AG08395 (cell line): ENCODE results near the gene ELMO1.

Experiments used
- DNase-seq: peaks from one replicate; pipeline ENCODE4 v3.0.0; 2012; ENCODE audit warnings: mixed read lengths, low spot score

Gene ELMO1

DNA sequence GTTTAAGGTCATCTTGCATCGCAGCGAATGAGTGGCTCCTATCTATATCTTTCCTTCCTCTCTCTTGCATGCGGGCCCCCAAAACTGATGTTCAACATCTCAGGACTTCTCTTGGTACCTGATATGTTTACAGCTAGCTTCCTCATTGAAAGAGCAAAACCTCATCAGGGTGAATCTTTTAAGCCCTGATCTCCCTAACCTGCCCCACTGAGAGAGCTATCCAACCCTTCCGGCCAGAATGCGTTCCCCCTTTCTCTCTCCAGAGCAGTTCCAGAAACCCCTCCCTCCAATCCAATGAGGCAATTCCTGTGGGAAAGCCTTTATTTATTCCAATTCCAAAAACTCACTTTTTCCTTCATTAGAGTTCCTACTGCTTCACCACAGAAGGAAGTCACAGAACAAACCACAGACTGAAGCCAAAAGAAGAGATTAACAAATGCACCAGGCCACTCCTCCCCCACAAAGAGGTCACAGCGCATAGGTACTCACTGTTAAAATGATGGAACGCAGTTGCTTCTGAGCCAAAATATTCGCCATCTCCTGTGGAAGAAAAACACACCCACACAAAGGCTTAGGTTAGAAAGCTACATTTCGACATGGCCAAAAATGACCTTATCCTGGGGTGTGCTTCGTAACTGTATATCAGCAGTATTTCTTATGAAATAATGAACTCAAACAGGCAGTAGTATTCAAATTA, 232.4 kb downstream of the ELMO1 start:
- no peak for DNase-seq

DNA sequence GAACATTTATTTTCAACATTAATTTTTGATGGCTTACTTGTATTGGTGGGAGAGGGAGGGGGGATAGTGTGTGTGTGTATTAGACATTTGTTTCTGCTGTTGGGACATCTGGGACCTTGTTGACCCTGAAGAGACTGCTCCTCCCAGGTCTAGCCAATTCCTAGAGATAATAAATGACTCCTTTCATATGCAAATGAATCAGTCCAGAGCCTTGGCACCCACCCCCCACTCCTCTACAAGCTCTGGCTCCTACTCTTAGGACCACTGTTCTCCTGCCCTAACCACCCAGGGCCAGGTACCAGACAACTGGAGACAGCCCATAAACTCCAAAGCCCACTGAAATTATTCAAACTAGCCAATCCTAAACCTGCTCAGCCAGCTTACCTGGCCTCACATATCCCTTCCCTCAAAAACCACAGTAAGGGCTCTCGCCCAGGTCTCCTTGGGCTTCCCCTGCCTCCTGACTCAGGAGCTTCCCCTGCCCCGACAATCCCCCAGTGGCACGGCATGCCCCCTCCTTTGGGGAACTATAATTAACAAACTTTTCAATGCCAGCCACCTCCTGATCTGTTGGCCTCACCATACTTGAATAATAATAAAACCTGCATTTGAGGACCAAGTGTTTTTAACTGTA, 233.3 kb downstream of the ELMO1 start:
- no peak for DNase-seq

DNA sequence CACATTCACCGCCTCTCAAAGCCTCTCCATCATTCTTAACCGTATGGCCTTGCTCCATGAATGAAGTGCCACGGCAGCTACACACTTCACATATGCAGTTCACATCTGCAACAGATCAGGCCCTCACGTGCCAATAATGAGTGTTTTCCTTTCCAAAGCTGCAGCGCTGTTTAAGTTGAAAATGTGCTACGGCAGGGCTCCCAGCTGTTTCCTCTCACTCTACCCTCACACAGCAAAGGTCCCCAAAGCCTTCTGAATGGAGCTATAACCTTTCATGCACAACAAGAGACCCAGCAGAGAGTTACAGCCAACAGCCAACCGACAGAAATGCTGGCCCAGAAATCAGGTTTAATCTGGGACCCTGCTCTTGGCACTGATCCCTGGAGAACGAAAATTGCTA, 236.1 kb downstream of the ELMO1 start:
- no peak for DNase-seq

DNA sequence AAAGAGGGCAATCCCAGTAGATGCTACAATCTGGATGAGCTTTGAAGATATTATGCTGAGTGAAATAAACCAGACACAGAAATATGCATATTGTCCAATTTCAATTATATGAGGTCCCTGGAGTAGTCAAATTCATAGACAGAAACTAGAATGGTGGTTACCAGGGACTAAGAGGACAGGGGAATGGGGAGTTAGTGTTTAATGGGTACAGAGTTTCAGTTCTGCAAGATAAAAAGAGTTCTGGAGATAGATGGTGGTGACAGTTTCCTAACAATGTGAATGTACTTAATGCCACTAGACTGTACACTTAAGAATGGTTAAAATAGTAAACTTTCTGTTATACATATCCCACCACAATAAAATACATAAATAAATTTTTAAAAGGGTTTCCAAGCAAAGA, 236.6 kb downstream of the ELMO1 start:
- DNase-seq, result no peak

DNA sequence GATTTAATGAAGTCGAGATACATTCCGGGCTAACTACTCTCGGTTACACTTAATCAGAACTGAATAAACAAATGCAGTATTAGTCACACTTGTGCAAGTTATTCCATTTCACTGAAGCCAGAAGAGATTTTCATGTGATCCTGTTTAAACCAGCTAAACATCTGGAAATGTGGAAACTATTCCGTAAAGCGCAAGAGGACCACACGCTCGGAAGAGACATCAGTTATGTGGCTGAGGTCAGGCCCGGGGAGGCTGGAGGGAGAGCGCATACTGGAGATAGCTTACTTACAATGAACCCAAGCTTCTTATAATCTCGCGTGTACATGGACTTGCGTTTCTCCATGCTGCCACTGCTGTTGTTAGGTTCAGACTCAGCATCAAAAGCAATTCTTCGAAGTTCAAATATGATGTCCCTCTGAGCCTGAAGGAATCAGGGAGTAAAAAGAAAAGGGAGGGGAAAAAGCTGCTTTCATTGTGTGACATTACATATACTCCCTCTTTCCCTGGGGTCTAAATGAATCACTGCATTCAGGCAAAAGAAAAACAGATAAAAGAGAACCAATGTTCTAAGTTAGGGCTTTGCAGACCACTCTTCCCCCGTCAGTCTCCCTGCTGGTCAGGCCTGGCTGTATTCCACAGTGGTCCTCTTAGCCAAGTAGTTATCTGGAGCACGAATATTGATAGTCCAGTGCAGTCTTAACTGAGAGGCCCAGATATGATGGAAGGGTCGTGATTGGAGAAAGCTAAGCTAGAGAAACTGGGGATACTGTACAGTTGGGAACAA, 237.4 kb downstream of the ELMO1 start:
- DNase-seq, result peak; percentile 46

DNA sequence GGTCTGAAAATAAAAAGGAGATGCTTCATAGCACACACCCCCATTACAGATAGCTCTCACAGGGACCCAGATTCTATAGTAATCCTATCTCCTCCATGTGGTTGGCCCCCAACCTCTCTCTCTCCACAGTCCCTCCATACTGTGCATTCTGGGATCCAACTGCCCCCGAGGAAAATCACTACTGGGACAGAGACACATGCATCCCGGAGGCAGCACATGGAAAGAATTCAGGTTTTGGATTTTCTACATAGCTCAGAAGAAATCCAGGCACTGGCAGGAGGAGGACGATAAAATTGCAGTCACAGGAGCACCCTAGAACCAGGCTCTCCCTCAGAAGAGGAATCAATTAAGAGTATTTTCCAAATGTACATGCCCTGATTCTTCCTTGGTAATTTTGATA, 239.5 kb downstream of the ELMO1 start:
- DNase-seq, result no peak

DNA sequence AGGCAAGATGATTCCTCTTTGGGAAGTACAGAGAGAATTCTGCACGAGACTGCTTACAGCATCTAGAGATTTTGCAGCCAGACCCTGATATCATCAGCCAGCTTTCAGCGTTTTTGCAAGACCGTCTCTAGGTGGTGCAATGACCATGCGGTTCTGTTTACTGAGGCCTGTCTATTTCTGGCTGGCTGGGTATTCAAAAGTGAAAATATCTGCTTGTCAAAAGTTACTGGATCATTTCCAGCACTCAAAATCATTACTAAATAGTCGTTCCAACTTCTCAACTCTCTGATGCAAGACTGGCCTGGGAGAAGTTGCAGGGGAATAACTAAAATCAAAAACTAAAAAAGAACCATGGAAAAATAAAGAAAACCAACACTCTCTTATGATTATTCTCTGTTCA, 240.1 kb downstream of the ELMO1 start:
- DNase-seq, result peak; percentile 45

DNA sequence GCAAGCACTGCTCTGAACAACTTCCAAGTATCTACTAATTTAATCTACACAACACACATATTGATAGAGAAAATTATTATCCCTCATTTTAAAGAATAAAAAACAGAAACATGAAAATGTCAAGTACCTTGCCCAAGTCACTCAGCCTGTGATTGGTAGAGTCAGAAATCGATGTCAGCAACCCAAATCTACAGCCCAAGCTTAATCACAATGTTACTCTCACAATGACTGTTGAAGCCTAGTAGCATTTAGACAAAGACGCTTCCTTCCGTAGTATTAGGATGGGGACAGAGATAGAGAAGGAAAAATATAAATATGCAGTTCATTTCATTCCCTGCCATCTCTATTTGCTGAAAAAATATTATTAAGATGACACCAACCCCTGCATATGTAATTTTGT, 242.5 kb downstream of the ELMO1 start:
- no peak for DNase-seq

DNA sequence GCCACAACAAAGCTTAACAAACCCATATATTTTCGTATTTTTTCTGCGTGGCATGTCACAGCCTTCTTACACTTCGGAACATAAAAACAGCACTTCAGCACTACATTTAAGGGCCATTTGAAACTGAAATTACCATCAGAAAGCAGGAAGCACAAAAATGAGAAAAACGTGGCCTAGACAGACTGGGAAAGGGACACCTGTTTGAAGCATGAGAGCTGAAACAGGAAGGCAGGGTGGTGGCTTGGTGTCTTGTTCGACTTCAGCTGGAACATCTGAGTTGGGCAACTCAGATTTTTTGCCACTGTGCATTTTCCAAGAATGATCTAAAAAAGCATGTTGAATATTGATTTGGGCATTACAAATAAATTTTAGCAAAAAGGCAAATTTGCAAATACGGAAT, 243.2 kb downstream of the ELMO1 start:
- DNase-seq, result no peak

DNA sequence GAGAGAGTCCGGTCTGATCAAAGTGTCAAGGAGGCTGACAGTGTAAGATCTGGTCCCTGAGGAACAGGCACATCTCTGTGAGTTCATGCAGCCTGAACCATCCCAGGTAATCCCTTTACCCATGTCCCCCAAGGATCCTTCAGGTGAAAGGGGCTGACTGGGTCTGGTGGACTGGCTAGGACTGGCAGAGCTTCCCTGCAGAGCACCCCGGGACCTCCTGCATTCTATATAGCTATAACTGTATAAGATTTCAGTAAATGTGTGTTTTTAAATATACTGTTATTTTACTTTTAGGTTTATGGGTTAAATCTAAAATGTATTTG, 246.8 kb downstream of the ELMO1 start:
- no peak for DNase-seq

DNA sequence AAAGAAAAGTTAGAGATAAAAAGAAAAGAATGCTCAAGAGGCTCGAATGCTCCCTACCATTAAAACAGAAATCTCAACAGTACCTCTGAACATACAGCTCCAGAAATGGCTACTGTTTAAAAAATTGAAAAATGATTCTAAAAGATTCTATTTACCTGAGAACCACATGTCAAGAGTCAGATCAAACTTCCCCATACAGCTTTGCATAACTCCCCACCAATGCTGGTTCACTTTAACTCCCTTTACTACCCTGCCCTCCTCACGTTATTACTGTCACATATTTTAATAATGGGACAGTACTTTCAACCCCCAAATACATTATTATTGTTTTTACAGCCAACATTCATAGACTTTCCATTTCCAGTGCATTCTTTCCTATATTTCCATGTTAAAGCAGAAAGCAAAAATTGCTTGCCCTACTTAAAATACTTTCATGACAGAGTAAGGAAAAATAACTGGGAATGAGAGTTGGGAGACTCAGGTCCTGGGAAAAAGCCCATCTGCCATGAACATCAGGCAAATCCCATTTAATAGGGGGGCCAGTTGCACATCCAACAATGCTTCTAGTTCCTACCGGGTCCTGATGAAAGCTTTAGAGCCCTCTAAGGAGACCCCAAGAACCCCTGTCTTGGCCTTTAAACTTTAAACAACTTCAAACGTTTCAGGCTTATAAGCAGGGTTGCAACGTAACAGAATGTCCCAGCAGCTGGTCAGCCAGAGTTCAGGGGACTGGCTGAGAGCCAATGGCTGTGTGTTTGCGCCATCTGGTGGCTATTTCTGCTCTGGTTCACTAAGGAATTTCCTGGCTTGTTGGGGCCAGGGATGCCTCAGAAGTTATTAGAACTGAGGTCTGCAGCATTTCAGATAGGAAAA, 247.4 kb downstream of the ELMO1 start:
- DNase-seq, result peak; percentile 87

DNA sequence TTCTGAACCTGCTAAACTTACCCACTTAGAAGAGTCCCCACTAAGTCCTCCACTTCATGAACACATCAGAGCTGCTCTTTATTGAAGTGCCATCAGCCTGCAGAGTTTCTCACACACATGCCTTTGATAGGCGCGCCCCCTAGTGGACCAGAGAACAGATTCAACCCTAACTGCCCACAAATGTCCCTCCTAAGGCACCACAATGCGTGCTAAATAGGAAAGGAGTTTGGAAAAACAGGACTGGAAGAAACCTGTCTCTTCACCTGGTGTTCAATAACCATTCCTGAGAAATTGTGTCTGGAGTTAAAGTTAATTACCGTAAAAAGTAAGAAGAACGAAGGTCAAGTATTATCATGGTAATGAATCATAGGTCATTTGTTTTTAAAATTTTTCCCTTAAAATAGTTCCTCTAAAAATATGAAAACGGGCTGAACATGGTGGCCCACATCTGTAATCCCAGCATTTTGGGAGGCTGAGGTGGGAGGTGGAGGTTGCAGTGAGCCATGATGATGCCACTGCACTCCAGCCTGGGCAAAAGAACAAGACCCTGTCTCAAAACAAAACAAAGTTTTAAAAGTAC, 249.7 kb downstream of the ELMO1 start:
- peak; percentile 67 for DNase-seq

DNA sequence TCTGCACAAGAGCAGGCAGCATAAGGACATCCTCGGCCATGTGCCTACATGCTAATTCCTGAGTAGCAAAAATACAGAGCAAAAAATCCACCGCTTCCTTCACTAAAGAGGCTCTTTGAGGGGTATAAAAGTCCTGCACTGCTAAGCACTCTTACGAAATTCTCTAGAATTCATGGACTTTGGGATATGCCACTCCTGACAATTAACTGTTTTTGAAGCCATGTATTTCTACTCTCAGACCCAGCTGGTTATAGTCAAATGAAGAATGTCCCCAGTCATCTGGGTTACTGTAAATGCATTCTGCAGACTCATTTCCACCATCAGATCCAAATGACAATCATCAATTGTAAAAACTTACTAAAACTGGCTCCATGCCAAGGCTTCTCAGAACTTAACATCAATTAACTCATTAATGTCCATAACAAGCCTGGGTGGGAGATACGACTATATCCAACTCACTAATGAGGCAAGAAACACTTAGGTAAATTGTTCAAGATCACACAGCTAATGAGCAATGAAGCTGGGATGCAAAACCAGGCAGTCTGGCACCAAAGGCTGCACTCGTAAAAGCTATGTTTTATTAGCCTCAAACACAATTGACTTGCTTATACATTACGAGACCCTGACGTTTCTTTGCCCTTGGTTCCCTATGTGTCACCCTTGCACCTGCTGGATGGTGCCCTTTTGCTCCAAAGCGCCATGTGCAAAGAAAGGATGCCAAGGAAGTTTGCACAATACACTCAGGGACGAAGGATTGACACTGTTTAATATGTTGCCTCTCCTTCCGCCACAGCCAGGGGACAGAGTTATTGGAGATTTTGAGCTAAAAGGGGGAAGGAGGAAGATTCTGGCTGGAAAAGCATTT, 250.4 kb downstream of the ELMO1 start:
- DNase-seq, result no peak

DNA sequence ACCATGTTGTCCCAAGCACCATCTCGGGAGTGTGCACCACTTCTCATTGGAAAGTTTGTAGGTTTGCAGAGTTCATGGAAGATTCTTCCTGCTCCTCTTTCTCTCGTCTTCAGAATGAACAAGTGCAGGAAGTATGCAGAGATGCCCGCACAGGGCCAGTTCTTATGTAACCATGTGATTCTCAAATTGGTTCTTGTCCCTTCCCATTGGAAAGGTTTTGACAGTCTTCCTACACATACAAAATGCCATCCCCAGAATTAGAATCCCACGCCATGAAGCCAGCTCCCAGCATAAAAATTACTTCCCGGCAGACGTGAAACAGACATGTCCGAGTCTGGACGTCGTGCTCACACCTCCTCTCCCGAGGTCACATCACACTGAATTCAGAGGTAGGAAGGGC, 251.6 kb downstream of the ELMO1 start:
- DNase-seq, result no peak

DNA sequence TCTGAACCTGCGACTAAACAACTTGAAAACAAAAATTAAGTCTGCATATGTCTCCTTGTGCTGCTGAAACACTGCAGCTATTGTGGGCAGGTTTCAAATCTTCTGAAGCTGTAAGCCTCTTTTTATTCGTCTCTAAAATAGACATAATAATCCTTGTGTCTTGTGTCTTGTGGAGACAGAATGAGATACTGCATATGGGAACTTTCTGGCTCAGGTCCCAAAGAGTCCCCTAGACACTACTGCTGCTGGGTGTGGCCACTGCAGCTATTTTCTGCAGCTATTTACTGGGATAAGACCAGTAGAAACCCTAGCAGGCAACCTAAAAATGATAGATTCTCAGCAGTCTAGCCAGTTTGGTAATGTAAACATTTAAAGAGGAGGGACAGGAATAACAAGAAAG, 252.0 kb downstream of the ELMO1 start:
- no peak for DNase-seq

DNA sequence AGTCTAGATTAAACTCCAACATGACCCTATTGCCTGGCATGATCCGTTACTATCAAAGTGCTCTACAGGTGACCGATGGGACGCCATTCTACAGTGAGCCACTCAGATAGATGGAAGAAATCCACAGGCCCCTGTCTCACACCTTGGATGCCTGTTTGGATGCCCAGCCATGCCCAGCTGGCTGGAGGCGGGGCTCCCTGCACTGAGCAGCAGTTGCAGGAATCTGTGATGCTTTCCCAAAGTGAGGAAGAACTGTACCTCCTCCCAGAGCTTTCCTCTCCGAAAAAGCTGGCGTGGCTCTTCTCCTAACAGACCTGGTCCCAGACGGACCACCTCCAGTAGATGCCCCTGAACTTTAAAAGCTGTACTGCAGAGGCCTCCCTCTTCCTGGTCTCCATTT, 253.3 kb downstream of the ELMO1 start:
- no peak for DNase-seq

DNA sequence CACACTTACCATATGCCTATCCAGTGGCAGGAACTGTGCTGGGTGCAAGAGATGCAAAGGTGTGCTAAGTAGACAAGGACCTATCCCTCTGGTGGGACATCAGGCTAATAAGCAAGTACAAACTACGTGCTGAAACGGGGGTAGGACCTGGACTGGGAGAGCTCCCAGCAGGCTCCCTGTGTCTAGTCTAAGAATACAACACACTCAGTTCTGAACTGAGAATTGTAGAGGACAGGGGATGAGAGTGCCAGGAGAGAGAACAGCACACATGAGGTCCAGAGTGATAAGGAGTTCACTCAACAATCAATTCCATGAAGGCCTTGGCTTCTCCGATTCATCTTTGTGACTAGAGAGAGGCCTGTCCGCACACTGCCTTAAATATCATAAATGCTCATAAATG, 253.7 kb downstream of the ELMO1 start:
- DNase-seq, result no peak

DNA sequence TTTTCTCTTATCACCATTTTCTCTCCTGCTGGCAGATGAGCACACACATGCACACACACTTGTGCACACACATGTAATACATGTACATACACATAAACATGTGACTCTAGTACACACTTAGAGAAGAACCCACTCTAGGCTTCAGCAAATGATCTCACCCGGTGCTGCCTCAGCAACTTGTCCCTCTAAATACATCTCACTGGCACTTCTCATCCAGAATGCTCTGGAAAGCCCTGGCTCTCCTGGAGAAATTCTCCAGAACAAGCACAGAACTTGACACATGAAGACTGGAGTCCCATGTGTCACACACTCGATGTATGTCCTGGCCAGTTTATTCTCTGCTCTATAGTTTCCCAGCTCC, 254.9 kb downstream of the ELMO1 start:
- DNase-seq, result no peak

DNA sequence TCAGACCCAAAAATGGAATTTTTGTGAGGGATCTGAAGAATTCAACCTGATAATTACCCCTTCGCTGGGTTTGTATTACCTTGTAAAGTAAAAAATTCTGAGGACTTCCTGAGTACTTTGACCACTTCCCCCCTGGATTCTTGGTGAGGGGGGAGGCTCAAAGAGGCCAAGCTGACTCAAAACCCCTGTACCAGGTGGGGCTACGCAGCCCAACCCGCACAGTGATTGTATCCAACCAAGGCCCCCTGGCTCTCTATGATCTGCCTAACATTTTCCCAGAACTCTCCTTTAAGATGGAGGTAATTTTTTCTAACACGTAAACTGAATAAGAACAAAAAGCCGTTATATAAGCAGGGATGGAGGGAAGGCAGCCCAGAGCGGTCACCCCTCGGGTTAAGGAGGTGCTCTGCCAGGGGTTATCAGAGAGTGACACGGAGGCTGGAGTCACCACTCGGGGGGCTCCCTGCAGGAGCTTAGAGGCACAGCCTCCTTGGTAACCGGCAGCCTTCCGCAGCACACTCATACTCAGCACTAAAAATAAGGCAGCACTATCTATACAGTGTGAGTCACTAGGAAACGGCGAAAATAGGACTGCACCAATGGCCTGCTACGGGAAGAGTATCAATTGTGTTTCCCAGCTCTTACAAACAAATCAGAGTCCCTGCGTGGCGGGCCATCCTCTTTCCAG, 255.4 kb downstream of the ELMO1 start:
- no peak for DNase-seq

DNA sequence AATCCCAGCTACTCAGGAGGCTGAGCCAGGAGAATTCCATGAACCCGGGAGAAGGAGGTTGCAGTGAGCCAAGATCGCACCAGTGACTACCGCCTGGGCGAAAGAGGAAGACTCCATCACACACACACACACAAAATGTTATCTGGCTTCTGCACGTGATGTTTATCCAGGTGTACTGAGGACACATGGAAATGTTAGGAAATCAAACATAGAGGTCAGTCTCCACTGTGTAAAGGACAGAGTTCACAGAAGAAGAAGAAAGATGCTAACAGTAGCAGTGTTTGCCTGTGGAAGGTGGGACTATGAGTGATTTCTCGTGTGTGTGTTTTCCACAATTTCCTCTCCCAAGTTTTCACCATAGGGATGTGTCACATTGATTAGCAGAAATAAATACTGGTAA, 256.9 kb downstream of the ELMO1 start:
- no peak for DNase-seq

DNA sequence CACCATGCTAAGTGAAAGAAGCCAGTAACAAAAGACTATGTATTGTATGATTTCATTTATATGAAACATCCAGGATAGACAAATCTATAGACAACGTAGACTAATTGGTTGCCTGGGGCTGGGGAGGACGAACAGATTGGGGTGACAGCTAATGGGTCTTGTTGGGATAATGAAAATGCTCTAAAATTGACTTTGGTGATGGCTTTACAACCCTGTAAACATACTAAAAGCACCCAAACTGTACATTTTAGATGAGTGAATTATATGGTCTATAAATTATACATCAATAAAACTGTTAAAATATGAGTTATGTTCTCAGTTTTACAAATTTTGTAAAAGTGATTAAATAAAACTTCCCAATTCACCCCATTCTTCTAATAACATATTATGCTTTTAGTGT, 261.5 kb downstream of the ELMO1 start:
- no peak for DNase-seq
